Bronchial epithelial cell (primary cell): ENCODE results near the gene IQCF5. TPM values are rescaled to one million over a fixed set of nuclear protein-coding genes. Genes with fewer than 3 reads are reported as not detected.

Experiments used
- DNase-seq: peaks from one replicate; pipeline ENCODE4 v3.0.0-alpha.2; 2010; ENCODE audit warnings: low read depth
- FAIRE-seq: peaks from 2 replicates; lab custom pipeline; 2011; peaks lifted over from hg19 to GRCh38; lab: Jason Lieb, UNC
- H3K27me3 ChIP-seq: 2 replicates; pipeline ENCODE4 v1.5.1; 2011; ENCODE audit warnings: low read length; ENCODE audit not compliant: control insufficient read depth, insufficient read depth
- H3K36me3 ChIP-seq: 2 replicates; pipeline ENCODE4 v1.5.1; 2011; ENCODE audit warnings: low read length; ENCODE audit not compliant: control insufficient read depth, insufficient read depth
- H3K4me3 ChIP-seq: 2 replicates; pipeline ENCODE4 v1.5.1; 2011; ENCODE audit warnings: mild to moderate bottlenecking, low read depth, low read length, control low read depth
- total RNA-seq: library from RNA; depleted of rRNA; stranded (reverse); fragments of >200 nt; gene quantifications from 2 replicates; pipeline ENCODE4 v1.2.1, GENCODE V29; 2014
- TF ChIP-seq, protein P1 (sequence below): IDR thresholded peaks from 2 replicates; pipeline ENCODE4 v1.5.1; 2011; ENCODE audit warnings: mild to moderate bottlenecking, moderate library complexity, low read length, control low read depth, inconsistent platforms; ENCODE audit not compliant: insufficient read depth, severe bottlenecking

The IQCF5 gene
- total RNA-seq, 1 donor from 2014 or later = 0.53 TPM

DNA sequence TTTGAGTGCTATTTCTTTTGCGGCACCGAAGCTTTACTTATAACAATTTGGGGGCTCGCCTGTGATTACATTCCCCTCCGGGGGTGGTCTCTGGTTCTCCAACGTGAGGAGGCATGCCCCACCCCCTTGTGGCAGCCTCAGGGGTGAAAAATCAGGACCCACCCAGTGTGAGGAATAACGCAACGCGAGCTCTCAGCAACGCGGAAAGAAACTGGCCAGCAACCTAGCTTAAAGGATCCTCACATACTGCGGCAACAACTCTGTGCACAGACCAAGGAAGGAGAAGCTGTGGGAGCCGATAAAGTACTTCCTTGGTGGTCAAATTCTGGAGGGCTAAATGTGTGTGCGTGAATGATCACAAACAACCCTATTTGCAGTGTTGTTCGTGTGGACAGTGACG lies 22.0 kb upstream of the IQCF5 start:
- TF ChIP-seq, protein P1, sequence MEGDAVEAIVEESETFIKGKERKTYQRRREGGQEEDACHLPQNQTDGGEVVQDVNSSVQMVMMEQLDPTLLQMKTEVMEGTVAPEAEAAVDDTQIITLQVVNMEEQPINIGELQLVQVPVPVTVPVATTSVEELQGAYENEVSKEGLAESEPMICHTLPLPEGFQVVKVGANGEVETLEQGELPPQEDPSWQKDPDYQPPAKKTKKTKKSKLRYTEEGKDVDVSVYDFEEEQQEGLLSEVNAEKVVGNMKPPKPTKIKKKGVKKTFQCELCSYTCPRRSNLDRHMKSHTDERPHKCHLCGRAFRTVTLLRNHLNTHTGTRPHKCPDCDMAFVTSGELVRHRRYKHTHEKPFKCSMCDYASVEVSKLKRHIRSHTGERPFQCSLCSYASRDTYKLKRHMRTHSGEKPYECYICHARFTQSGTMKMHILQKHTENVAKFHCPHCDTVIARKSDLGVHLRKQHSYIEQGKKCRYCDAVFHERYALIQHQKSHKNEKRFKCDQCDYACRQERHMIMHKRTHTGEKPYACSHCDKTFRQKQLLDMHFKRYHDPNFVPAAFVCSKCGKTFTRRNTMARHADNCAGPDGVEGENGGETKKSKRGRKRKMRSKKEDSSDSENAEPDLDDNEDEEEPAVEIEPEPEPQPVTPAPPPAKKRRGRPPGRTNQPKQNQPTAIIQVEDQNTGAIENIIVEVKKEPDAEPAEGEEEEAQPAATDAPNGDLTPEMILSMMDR = no peak
- no peaks in the 10 kb centered on the region for H3K36me3 ChIP-seq
- no peak for FAIRE-seq
- DNase-seq = no peak
- no peaks in the 10 kb centered on the region for H3K27me3 ChIP-seq
- H3K4me3 ChIP-seq = no peak overlapping the region

DNA sequence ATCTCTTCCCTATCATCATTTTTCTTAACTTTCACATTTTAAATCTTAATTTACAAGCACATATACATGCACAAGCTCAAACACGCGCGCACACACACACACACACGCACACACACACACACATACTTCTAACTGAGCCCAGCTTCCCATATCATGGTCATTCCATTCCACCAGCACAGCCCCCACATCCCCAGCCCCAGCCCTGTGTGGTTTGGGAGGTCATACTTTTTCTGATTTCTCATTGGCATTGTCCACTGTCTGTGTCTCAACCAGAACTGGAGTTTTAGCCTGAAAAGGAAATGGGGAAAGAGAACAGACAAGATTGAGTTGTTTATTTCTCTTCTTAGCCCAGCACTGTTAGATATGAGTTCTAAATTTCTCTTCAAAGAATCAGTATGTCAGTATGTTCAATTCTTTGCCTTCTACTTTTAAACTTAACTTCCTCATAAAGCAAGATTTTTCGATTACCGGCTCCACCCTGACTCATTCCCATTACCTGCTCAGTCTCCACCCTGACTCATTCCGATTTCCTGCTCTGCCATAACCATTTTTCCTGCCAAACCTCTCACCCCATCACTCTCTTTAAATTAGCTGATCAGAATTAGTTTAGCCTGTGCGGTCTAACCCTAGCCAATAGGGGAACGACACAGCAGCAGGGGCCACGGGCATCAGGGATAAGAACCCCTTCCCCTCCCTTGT lies 21.4 kb upstream of the IQCF5 start:
- TF ChIP-seq, protein P1 = no peak
- no peak overlapping the region for H3K4me3 ChIP-seq
- FAIRE-seq = no peak
- peak; percentile 58 for DNase-seq
- H3K27me3 ChIP-seq = no peaks in the 10 kb centered on the region
- H3K36me3 ChIP-seq = no peaks in the 10 kb centered on the region

DNA sequence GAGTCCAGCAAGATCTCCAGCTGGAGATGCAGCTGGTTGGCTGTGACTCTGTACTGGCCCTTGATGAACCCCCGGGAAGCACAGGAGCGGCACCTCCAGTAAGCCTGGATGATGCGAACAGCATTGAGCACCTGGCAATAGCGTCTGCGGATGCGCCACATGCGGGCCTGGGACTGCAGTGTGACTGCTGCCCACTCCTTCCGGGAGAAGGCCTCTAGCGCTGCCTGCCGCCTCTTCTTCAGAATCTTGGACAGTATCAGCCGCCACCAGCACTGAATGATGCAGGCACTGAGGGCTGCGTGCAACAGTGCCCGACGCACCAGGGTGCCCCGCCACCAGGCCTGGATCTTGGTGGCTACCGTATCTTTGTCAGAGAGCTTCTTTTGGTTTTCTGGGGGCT lies 19.5 kb upstream of the IQCF5 start:
- DNase-seq = no peak
- Histone ChIP-seq H3K4me3 (no peak overlapping the region), H3K36me3 (no peaks in the 10 kb centered on the region), H3K27me3 (no peaks in the 10 kb centered on the region)
- FAIRE-seq = no peak
- TF ChIP-seq, protein P1 = no peak

DNA sequence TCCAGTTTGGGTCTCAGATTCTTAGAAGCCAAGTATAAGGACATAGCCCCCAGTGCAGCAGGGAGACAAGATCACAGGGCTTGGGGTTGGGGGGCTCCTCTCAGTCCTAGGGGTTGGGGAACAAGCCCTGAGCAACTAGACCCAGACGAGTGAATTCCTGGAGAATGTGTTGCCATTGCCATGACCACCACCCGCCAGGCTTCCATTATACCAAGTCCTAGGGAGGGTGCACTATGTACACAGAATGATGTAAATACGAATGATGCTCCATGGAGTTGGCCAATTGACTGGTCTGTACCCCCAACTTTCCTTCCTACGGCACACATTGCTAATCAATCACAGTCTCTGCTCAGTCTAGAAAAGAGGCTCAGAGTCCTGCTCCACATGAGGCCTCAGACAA lies 19.0 kb upstream of the IQCF5 start:
- no peak overlapping the region for H3K4me3 ChIP-seq
- no peak for FAIRE-seq
- DNase-seq = no peak
- no peaks in the 10 kb centered on the region for H3K27me3 ChIP-seq
- TF ChIP-seq, protein P1 = no peak
- H3K36me3 ChIP-seq = no peaks in the 10 kb centered on the region

DNA sequence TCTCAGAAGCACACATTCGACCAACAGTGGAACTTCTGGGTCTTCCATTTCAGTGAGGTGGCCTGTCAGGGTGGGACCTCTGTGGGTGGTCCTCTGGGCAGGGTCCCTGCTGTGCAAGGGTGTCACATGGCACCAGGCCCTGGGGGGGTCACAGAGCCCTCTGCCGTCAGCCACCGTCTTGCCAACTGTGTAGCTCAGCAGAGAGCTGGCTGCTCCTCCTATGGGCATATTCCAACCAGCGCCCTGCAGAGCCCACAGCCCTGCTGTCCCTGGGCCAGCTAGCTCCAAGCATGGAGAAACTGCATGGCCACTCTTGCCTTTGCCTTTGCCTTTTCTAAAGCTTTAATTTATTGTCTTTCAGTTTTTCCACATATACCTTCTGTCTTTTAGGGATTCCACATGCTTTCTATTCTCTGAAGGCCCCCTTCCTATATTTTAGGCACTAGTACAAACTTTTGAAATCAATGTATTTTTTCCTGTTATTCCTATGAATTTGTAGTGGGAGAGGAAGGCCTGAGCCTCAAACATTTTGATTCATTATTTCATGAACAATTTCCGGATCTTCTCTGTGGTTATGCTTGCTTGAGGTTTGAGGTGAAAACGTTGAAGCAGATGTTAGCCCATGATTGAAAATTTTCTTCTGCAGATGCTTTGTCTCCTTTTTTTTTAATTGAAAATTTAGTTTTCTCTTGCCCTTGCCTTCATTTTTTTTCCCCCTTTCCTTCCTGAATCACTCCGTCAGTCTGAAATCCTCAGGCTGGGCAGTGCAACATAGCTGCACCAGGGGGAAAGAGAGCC lies 16.0 kb upstream of the IQCF5 start:
- no peak for FAIRE-seq
- TF ChIP-seq, protein P1 = no peak
- H3K27me3 ChIP-seq = no peaks in the 10 kb centered on the region
- no peaks in the 10 kb centered on the region for H3K36me3 ChIP-seq
- no peak for DNase-seq
- H3K4me3 ChIP-seq = no peak overlapping the region
